ENCODE data around the gene ZNF362.

Gene ZNF362

DNA sequence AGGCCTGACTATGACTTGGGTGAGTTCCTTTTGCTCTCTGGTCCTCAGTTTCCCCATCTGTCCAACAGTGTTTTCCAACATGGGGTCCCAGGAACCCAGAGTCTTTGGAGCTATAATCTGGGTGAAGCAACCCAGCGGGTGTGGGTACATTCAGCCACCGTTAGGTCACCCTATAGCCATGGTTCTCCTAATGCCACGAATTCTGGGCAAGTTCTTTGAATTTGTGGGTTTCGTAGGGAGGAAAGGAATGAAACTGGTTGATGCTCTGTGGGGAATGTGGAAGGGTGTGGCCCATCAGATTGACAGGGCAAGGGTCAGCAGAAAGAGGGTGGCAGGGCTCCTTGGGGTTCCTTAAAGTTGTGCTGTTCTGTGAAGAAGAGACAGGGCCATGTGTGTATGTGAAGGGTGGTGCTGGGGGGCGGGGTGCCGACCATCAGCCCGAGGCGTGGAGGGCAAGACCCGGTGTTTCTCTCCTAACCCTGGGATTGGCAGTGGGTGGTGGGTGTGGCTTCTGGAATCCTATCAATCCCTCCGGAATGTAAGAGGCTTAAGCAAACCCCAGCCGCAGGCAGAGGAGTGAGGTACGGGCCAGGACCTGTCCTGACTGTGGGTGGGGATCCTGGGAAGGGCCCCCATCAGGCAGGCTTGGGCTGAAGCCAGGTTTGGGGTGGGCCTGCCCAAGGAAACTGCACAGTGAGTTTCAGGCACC, 35.5 kb upstream of the ZNF362 start:
- H3K4me2 ChIP-seq (ENCODE audit: insufficient read depth, low read length), result no peak overlapping the region
- no peaks in the 10 kb centered on the region for H3K36me3 ChIP-seq (ENCODE audit: insufficient read depth, low read length)
- DNase-seq (no peak), ATAC-seq (ENCODE audit: insufficient read depth, low read depth) (no peak)
- H3K27ac ChIP-seq (ENCODE audit: low read length), result no peak overlapping the region
- peaks cover 13% of the 10 kb centered on the region for H3K9me3 ChIP-seq (ENCODE audit: insufficient read depth, low read length, severe bottlenecking)
- no peaks in the 10 kb centered on the region for H3K27me3 ChIP-seq (ENCODE audit: insufficient read depth, low read length, poor library complexity)
- no peak overlapping the region for H2AFZ ChIP-seq (ENCODE audit: low read depth, low read length)
- no peaks in the 10 kb centered on the region for H3K79me2 ChIP-seq (ENCODE audit: insufficient read depth, low read length)
- no peaks in the 10 kb centered on the region for H4K20me1 ChIP-seq (ENCODE audit: insufficient read depth, low read length)
- no peak overlapping the region for H3K9ac ChIP-seq (ENCODE audit: low read depth, low read length)
- TF ChIP-seq EZH2 (IDR thresholded peaks at IDR 0.05; ENCODE audit: borderline replicate concordance, low read depth, low read length, severe bottlenecking), result no peak
- TF ChIP-seq, protein P1, sequence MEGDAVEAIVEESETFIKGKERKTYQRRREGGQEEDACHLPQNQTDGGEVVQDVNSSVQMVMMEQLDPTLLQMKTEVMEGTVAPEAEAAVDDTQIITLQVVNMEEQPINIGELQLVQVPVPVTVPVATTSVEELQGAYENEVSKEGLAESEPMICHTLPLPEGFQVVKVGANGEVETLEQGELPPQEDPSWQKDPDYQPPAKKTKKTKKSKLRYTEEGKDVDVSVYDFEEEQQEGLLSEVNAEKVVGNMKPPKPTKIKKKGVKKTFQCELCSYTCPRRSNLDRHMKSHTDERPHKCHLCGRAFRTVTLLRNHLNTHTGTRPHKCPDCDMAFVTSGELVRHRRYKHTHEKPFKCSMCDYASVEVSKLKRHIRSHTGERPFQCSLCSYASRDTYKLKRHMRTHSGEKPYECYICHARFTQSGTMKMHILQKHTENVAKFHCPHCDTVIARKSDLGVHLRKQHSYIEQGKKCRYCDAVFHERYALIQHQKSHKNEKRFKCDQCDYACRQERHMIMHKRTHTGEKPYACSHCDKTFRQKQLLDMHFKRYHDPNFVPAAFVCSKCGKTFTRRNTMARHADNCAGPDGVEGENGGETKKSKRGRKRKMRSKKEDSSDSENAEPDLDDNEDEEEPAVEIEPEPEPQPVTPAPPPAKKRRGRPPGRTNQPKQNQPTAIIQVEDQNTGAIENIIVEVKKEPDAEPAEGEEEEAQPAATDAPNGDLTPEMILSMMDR (IDR thresholded peaks at IDR 0.05; ENCODE audit: borderline replicate concordance, extremely low read depth, low read length, poor library complexity, severe bottlenecking), result no peak
- no peak overlapping the region for H3K4me3 ChIP-seq (ENCODE audit: low read depth in 1 of 2, low read length in 2 of 2)
- H3K4me1 ChIP-seq (ENCODE audit: insufficient read depth, low read length), result no peaks in the 10 kb centered on the region

DNA sequence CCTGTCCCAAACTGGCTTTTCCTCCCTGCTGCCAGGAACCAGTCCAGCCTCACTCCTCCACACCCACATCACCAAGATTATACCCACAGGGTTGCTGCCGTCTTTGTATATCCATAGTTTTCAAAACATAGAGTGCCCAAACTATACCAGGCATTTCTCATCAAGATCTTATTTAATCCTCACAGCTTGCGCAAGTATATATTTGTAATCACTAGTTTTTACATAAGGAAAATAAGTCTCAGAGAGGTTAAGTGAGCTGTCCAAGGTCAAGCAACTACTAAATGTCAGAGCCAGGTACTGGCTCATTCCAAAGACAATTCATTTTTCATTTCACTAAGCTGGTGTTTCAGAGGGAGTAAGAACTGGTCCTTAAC, 34.9 kb upstream of the ZNF362 start:
- ATAC-seq (ENCODE audit: insufficient read depth, low read depth) (no peak), DNase-seq (no peak)
- no peak for TF ChIP-seq EZH2 (IDR thresholded peaks at IDR 0.05; ENCODE audit: borderline replicate concordance, low read depth, low read length, severe bottlenecking)
- TF ChIP-seq, protein P1 (IDR thresholded peaks at IDR 0.05; ENCODE audit: borderline replicate concordance, extremely low read depth, low read length, poor library complexity, severe bottlenecking), result no peak
- Histone ChIP-seq H3K9me3 (ENCODE audit: insufficient read depth, low read length, severe bottlenecking) (peaks cover 13% of the 10 kb centered on the region), H3K27ac (ENCODE audit: low read length) (no peak overlapping the region), H3K4me1 (ENCODE audit: insufficient read depth, low read length) (no peaks in the 10 kb centered on the region), H3K36me3 (ENCODE audit: insufficient read depth, low read length) (no peaks in the 10 kb centered on the region), H4K20me1 (ENCODE audit: insufficient read depth, low read length) (no peaks in the 10 kb centered on the region), H3K4me3 (ENCODE audit: low read depth in 1 of 2, low read length in 2 of 2) (no peak overlapping the region), H3K79me2 (ENCODE audit: insufficient read depth, low read length) (no peaks in the 10 kb centered on the region), H3K27me3 (ENCODE audit: insufficient read depth, low read length, poor library complexity) (no peaks in the 10 kb centered on the region), H3K4me2 (ENCODE audit: insufficient read depth, low read length) (no peak overlapping the region), H2AFZ (ENCODE audit: low read depth, low read length) (no peak overlapping the region), H3K9ac (ENCODE audit: low read depth, low read length) (no peak overlapping the region)

DNA sequence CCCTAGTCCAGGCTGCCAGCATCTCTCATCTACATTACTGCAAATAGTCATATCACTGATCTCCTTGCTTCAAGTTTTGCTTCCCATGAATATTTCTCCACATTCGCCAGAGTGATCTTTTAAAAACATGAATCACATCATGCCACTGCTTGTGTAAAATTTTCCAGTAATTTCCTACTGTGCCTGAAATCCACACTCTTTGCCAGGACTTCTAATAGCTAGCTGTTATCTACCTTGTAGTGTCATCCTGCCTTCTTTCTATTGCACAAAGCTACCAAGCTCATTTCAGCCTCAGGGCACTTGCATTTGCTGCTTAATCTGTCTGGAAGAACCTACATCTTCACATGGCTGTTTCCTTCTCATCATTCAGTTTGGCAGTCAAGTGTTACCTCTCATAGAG, 33.9 kb upstream of the ZNF362 start:
- Histone ChIP-seq H3K4me3 (ENCODE audit: low read depth in 1 of 2, low read length in 2 of 2) (no peak overlapping the region), H3K79me2 (ENCODE audit: insufficient read depth, low read length) (no peaks in the 10 kb centered on the region), H4K20me1 (ENCODE audit: insufficient read depth, low read length) (no peaks in the 10 kb centered on the region), H2AFZ (ENCODE audit: low read depth, low read length) (no peak overlapping the region), H3K9ac (ENCODE audit: low read depth, low read length) (no peak overlapping the region), H3K36me3 (ENCODE audit: insufficient read depth, low read length) (no peaks in the 10 kb centered on the region), H3K27ac (ENCODE audit: low read length) (no peak overlapping the region), H3K9me3 (ENCODE audit: insufficient read depth, low read length, severe bottlenecking) (peaks cover 13% of the 10 kb centered on the region), H3K4me1 (ENCODE audit: insufficient read depth, low read length) (no peaks in the 10 kb centered on the region), H3K4me2 (ENCODE audit: insufficient read depth, low read length) (no peak overlapping the region), H3K27me3 (ENCODE audit: insufficient read depth, low read length, poor library complexity) (no peaks in the 10 kb centered on the region)
- no peak for DNase-seq
- no peak for ATAC-seq (ENCODE audit: insufficient read depth, low read depth)
- TF ChIP-seq, protein P1 (IDR thresholded peaks at IDR 0.05; ENCODE audit: borderline replicate concordance, extremely low read depth, low read length, poor library complexity, severe bottlenecking), result no peak
- no peak for TF ChIP-seq EZH2 (IDR thresholded peaks at IDR 0.05; ENCODE audit: borderline replicate concordance, low read depth, low read length, severe bottlenecking)

Measured in DND-41 (cell line).